GM10266 (cell line): ENCODE measurements around the gene STRN.

Source experiments
- DNase-seq: peaks from one replicate; pipeline ENCODE4 v3.0.0; 2012; ENCODE audit errors: extremely low spot score
- TF ChIP-seq, protein P1 (sequence below): IDR thresholded peaks from 2 replicates; pipeline ENCODE4 v1.5.1; 2012; ENCODE audit warnings: mild to moderate bottlenecking, low read depth; ENCODE audit not compliant: control insufficient read depth, insufficient read depth; ENCODE audit errors: missing control alignments

Gene STRN

DNA sequence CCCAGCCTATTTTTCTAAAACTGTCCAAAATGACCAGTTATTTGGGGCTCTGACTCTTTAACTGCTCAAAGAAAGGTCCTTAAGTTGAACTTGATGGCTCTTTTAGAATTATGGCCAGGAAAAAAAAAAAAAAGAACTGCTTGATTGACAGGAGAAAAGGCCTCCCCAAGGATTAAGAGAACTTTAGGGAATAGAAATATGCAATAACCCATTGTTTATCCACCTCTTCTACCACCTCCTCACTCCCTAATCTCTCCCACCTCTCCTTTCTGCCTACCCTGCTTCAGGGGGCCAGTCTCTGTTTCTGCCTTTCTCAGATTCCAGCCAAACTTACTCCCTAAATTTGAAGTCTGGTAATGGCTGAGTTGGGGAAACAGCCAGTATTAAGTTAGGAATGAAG, 5.7 kb upstream of the STRN start:
- TF ChIP-seq, protein P1, sequence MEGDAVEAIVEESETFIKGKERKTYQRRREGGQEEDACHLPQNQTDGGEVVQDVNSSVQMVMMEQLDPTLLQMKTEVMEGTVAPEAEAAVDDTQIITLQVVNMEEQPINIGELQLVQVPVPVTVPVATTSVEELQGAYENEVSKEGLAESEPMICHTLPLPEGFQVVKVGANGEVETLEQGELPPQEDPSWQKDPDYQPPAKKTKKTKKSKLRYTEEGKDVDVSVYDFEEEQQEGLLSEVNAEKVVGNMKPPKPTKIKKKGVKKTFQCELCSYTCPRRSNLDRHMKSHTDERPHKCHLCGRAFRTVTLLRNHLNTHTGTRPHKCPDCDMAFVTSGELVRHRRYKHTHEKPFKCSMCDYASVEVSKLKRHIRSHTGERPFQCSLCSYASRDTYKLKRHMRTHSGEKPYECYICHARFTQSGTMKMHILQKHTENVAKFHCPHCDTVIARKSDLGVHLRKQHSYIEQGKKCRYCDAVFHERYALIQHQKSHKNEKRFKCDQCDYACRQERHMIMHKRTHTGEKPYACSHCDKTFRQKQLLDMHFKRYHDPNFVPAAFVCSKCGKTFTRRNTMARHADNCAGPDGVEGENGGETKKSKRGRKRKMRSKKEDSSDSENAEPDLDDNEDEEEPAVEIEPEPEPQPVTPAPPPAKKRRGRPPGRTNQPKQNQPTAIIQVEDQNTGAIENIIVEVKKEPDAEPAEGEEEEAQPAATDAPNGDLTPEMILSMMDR = no peak
- DNase-seq = no peak

DNA sequence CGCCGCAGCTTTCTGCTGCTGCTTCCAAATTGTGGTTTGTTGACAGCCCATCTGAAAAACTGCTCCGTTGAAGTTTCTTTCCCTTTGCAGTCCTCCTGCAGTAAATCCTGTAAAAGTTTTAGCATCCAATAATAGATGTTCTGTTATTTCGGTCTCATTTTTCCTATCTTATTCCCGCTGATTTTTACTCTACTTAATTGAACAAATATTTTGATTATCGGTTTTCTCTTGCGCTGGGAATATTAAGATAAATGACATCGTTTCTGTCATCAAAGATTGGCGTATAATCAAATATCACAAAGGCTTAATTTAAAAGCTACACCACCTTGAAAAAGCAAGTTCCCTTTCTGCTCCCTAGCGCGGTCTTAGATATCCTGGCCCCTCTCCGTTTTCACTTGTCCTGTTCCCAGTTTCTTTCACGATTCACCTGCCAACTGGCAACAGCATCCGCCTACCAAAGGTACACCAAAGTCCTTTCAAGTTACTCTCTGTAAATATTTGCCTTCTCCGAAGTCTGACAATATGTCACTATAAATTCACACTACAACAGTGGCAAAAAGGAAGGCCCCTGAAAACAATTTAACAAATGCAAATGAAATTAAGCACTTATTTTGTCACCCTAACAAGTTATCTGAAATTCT, 1.0 kb upstream of the STRN start:
- TF ChIP-seq, protein P1 = no peak
- no peak for DNase-seq

DNA sequence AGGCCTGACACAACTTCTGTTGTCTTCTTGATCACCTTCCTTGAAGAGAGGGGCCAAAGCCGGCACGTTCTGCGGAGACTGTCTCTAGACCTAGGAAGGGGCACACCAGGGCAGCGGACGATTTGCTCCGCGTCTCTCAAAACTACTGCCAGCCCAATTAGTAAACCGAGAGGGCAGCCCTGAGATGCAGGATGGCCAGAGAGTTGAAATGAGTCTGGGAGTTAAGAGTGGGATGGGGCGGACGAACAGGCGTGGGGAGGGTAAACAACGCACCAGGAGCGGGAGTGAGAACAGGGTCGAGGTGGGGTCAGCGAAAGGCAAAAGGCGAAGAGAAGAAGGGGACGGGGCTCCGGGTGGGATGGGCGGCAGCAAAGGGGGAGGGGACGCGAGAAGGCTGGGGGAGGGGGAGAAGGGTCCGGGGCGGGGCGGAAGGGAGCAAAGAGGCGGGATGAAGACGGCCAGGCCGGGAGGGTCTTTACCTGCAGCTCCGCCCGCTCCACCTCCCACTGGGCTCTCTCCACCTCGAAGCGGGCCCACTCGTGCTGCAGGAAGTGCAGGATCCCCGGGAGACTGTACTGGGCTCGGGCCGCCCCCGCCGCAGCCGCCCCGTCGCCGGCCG, 476 bp downstream of the STRN start:
- DNase-seq = peak; percentile 58
- TF ChIP-seq, protein P1 = no peak

DNA sequence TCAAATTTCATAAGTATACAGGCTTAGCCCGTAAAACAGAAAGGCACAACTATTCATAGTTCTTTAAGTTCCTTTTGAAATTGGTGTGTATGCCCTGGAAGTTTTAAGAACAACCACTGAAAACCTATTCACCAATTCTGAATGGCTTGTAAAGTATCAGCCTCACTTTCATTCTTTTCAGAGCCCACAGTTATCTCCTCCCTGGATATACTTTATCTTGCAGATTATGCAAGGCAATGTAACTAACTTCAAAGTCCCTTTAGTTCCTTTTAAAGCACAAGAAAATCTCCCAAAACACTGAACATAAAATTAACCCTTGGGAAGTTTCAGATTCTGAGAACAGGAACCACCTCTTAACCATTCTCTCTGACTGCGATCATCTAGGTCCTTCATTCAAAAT, 1.1 kb downstream of the STRN start:
- TF ChIP-seq, protein P1 = no peak
- DNase-seq = no peak

DNA sequence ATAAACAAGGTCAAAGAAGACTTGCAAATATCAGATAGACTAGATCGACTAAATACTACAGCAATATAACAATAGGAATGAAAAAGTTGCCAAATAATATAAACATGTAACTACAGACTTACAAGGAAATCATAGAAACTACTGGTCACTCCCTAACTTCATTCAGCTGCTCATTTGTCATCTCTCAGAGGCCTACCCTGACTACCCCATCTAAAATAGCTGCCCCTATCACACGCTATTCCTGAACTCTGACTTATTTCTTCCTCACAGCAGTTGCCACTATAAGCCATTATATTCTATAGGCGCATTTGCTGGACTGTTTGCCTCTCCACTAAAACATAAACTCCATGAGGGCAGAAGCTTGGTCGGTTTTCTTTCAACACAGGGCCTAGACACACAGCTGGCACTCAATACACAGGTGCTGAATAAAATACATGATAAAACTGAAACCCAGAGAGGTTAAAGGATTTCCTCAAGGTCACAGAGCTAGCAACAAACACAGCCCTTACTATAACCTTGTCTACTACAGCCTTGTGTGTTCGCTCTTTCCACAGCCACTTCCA, 1.8 kb downstream of the STRN start:
- TF ChIP-seq, protein P1 = no peak

DNA sequence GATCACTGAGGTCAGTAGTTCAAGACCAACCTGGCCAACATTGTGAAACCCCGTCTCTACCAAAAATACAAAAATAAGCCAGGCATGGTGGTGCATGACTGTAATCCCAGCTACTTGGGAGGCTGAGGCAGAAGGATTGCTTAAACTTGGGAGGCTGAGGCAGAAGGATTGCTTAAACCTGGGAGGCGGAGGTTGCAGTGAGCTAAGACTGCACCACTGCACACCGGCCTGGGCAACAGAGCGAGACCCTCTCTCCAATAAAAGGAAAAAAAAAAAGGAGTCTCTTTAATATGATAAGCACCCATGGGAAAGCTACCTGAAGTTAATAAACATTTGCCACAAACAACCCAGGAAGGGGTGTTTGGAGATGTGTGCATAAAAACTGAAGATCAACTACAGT, 2.6 kb downstream of the STRN start:
- DNase-seq = no peak
- TF ChIP-seq, protein P1 = no peak

More for the DNA sequence above, 1.8 kb downstream of the STRN start:
- DNase-seq = no peak

DNA sequence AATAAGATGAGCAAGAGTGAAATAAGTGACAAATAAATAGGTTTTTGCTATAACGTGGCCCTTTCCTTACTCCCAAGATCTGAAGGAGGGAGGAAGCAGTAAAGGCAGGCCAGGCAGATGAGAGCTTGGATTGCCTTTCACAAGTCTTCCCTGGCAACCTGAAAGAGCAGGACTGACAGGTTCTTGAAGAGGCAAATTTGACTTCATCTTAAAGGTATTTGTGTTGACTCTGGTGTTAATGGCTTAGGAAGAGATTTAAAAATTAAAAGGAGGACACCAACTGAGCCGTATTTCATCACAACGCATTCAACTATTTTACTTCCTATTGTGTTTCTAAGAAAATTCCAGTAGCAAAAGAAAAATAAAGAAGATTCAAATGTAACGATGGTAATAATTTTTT, 3.2 kb downstream of the STRN start:
- no peak for DNase-seq
- TF ChIP-seq, protein P1 = no peak
